Neural progenitor cell (in vitro differentiated cells): Measurements from ENCODE around the gene COG7. TPM values are rescaled to one million over a fixed set of nuclear protein-coding genes. Genes with fewer than 3 reads are reported as not detected.

Source experiments
- DNase-seq: peaks from one replicate; pipeline ENCODE4 v3.0.0-alpha.2; 2016; ENCODE audit warnings: low spot score
- H2AFZ ChIP-seq: fragments of 200-600 bp; sonication (generic); replicated peaks from 2 replicates; pipeline ENCODE4 v1.6.1; 2016; ENCODE audit warnings: antibody characterized with exemption
- H3F3A ChIP-seq: fragments of 200-600 bp; sonication (generic); 2 replicates; pipeline ENCODE4 v1.6.1; 2016; ENCODE audit warnings: antibody characterized with exemption, low read depth
- H3K27ac ChIP-seq: fragments of 200-600 bp; sonication (generic); 2 replicates; pipeline ENCODE4 v1.5.1; 2016; ENCODE audit warnings: mild to moderate bottlenecking
- H3K27me3 ChIP-seq: fragments of 200-600 bp; sonication (generic); 2 replicates; pipeline ENCODE4 v1.6.1; 2016; ENCODE audit warnings: mild to moderate bottlenecking, moderate library complexity
- H3K36me3 ChIP-seq: fragments of 200-600 bp; sonication (generic); 2 replicates; pipeline ENCODE4 v1.5.1; 2016
- H3K4me1 ChIP-seq: fragments of 200-600 bp; sonication (generic); 2 replicates; pipeline ENCODE4 v1.6.1; 2016; ENCODE audit warnings: mixed run types
- H3K4me2 ChIP-seq: fragments of 200-600 bp; sonication (generic); 2 replicates; pipeline ENCODE4 v1.6.1; 2016
- H3K4me3 ChIP-seq: fragments of 200-600 bp; sonication (generic); 2 replicates; pipeline ENCODE4 v1.5.1; 2016
- H3K79me2 ChIP-seq: fragments of 200-600 bp; sonication (generic); 2 replicates; pipeline ENCODE4 v1.6.1; 2016; ENCODE audit warnings: low read depth
- H3K9ac ChIP-seq: fragments of 200-600 bp; sonication (generic); 2 replicates; pipeline ENCODE4 v1.6.1; 2016
- H3K9me3 ChIP-seq: fragments of 200-600 bp; sonication (generic); 2 replicates; pipeline ENCODE4 v1.5.1; 2016; ENCODE audit warnings: low read depth
- H4K20me1 ChIP-seq: fragments of 200-600 bp; sonication (generic); 2 replicates; pipeline ENCODE4 v1.6.1; 2016; ENCODE audit warnings: low read depth
- H3K27ac Mint-ChIP-seq: 3 replicates; pipeline ENCODE4 v1.8.0; 2021; ENCODE audit warnings: mixed read lengths
- H3K27me3 Mint-ChIP-seq: 2 replicates; pipeline ENCODE4 v1.8.0; 2022; ENCODE audit warnings: low read depth, mild to moderate bottlenecking, inconsistent platforms, moderate library complexity, mixed read lengths; ENCODE audit not compliant: insufficient read depth
- H3K36me3 Mint-ChIP-seq: 3 replicates; pipeline ENCODE4 v1.8.0; 2021; ENCODE audit warnings: mixed read lengths
- H3K4me1 Mint-ChIP-seq: 3 replicates; pipeline ENCODE4 v1.8.0; 2021; ENCODE audit warnings: mixed read lengths
- H3K4me3 Mint-ChIP-seq: 3 replicates; pipeline ENCODE4 v1.8.0; 2021; ENCODE audit warnings: mild to moderate bottlenecking, moderate library complexity, mixed read lengths
- H3K9me3 Mint-ChIP-seq: 3 replicates; pipeline ENCODE4 v1.8.0; 2020; ENCODE audit warnings: mixed read lengths
- CTCF ChIP-seq: fragments of 200-600 bp; sonication (generic); IDR thresholded peaks from 2 replicates; pipeline ENCODE4 v1.5.1; 2017; ENCODE audit warnings: antibody characterized with exemption, mild to moderate bottlenecking
- EZH2 ChIP-seq: fragments of 200-600 bp; sonication (generic); IDR thresholded peaks from 2 replicates; pipeline ENCODE4 v1.6.1; 2017; ENCODE audit warnings: antibody characterized with exemption, mild to moderate bottlenecking, moderate library complexity
- EZH2phosphoT487 ChIP-seq: fragments of 200-600 bp; sonication (generic); IDR thresholded peaks from 2 replicates; pipeline ENCODE4 v1.6.1; 2017; ENCODE audit warnings: antibody characterized with exemption
- total RNA-seq: library from RNA; depleted of rRNA; stranded (reverse); fragments of >200 nt; gene quantifications from 2 replicates; pipeline ENCODE4 v1.2.3, GENCODE V29; 2015; ENCODE audit warnings: low replicate concordance

Gene COG7
- total RNA-seq, 1 donor from 2014 or later, result 21.6 TPM

- H3K4me1 ChIP-seq, result peaks cover 25% of the 10 kb centered on the region
- H3K4me2 ChIP-seq, result peak overlapping the region; percentile 84
- peaks cover 28% of the 10 kb centered on the region for H3K4me1 Mint-ChIP-seq
Measured at GRCh38 chr16:23398987-23399805, 53.8 kb downstream of the COG7 start.

GRCh38 chr16:23397464-23397863 is 55.5 kb downstream of the COG7 start:
- Histone ChIP-seq H3K27ac (no peak overlapping the region), H3K9me3 (no peaks in the 10 kb centered on the region), H3K9ac (no peak overlapping the region), H2AFZ (no peak overlapping the region), H3K4me3 (no peak overlapping the region), H3K4me1 (peaks cover 25% of the 10 kb centered on the region), H3K4me2 (no peak overlapping the region), H3K79me2 (no peaks in the 10 kb centered on the region), H3F3A (peaks cover 28% of the 10 kb centered on the region), H3K36me3 (no peaks in the 10 kb centered on the region), H4K20me1 (peaks cover 19% of the 10 kb centered on the region), H3K27me3 (no peaks in the 10 kb centered on the region)
- Mint-ChIP-seq H3K4me1 (peaks cover 28% of the 10 kb centered on the region), H3K4me3 (no peak overlapping the region), H3K9me3 (no peaks in the 10 kb centered on the region), H3K27ac (peak overlapping the region; percentile 4), H3K27me3 (no peaks in the 10 kb centered on the region), H3K36me3 (peaks cover 10% of the 10 kb centered on the region)
- TF ChIP-seq EZH2phosphoT487, result no peak
- no peak for TF ChIP-seq EZH2
- DNase-seq, result no peak

More at GRCh38 chr16:23398987-23399805, 53.8 kb downstream of the COG7 start:
- Mint-ChIP-seq H3K4me3 (peak overlapping the region; percentile 44), H3K27me3 (no peaks in the 10 kb centered on the region), H3K27ac (peak overlapping the region; percentile 90), H3K36me3 (peaks cover 23% of the 10 kb centered on the region), H3K9me3 (no peaks in the 10 kb centered on the region)
- Histone ChIP-seq H3K36me3 (no peaks in the 10 kb centered on the region), H3K9ac (no peak overlapping the region), H3K9me3 (no peaks in the 10 kb centered on the region), H3K4me3 (peak overlapping the region; percentile 33), H3K79me2 (no peaks in the 10 kb centered on the region), H3F3A (peaks cover 28% of the 10 kb centered on the region), H3K27ac (peak overlapping the region; percentile 59), H3K27me3 (no peaks in the 10 kb centered on the region), H2AFZ (no peak overlapping the region), H4K20me1 (peaks cover 19% of the 10 kb centered on the region)
- DNase-seq, result peak; percentile 94
- TF ChIP-seq CTCF, result peak; percentile 54
- no peak for TF ChIP-seq EZH2
- TF ChIP-seq EZH2phosphoT487, result peak; percentile 91

- no peaks in the 10 kb centered on the region for H3K27me3 Mint-ChIP-seq
Measured at GRCh38 chr16:23395732-23396131, 57.3 kb downstream of the COG7 start.

More at GRCh38 chr16:23395732-23396131, 57.3 kb downstream of the COG7 start:
- Mint-ChIP-seq H3K9me3 (no peaks in the 10 kb centered on the region), H3K4me3 (no peak overlapping the region), H3K4me1 (peaks cover 20% of the 10 kb centered on the region), H3K27ac (no peak overlapping the region), H3K36me3 (peaks cover 15% of the 10 kb centered on the region)
- H3F3A ChIP-seq, result peaks cover 21% of the 10 kb centered on the region
- H3K4me1 ChIP-seq, result peaks cover 15% of the 10 kb centered on the region
- no peak overlapping the region for H3K4me2 ChIP-seq
- no peaks in the 10 kb centered on the region for H3K36me3 ChIP-seq
- no peak overlapping the region for H3K27ac ChIP-seq
- peaks cover 19% of the 10 kb centered on the region for H4K20me1 ChIP-seq
- no peak overlapping the region for H3K9ac ChIP-seq
- H3K4me3 ChIP-seq, result no peak overlapping the region
- H3K9me3 ChIP-seq, result no peaks in the 10 kb centered on the region
- H2AFZ ChIP-seq, result no peak overlapping the region
- H3K79me2 ChIP-seq, result no peaks in the 10 kb centered on the region
- no peaks in the 10 kb centered on the region for H3K27me3 ChIP-seq
- no peak for DNase-seq
- TF ChIP-seq EZH2 (no peak), EZH2phosphoT487 (no peak), CTCF (no peak)
